ENCODE results near the gene MTERF4. TPM values are rescaled to one million over a fixed set of nuclear protein-coding genes. Genes with fewer than 3 reads are reported as not detected.

Gene MTERF4
- total RNA-seq, 2 experiments from 2014 or later = 33.2 to 36.6 TPM

DNA sequence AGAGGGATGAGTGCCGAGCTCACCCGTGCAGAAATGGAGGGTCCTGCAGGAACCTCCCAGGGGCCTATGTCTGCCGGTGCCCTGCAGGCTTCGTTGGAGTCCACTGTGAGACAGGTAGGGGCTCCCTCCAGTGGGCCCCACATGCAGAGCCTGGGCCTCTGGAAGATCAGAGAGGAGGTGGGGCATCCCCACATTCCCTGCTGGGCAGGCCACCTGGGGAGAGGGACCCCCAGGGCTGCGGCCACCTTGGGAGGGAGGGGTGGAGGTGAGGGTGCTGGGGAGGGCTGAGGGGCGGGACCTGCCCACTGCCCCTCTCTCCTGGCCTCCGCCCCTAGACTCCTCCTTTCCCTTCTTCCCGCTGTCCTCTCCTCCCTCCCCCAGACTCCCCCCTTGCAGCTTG lies 38.5 kb downstream of the MTERF4 start:
- Mint-ChIP-seq H3K9me3 (no peaks in the 10 kb centered on the region), H3K36me3 (ENCODE audit: low read depth) (no peaks in the 10 kb centered on the region), H3K4me1 (ENCODE audit: low read depth) (peaks cover 4% of the 10 kb centered on the region), H3K27ac (no peak overlapping the region), H3K4me3 (no peak overlapping the region), H3K27me3 (no peaks in the 10 kb centered on the region)
- TF ChIP-seq CTCF (IDR thresholded peaks at IDR 0.05) = no peak
- DNase-seq = no peak
- intact Hi-C loops (cut with micrococcal nuclease) = no loop called here
- ChIA-PET POLR2A (interaction anchor here (0.6 kb wide), 1 partner anchor 70 kb away, joined by 3 read pairs; no protein-coding TSS in a partner anchor), CTCF (interaction anchor here (1.1 to 1.5 kb wide), 4 partner anchors 9 to 212 kb away, joined by 3 to 4 read pairs (median 3); no protein-coding TSS in a partner anchor)
- ATAC-seq = peak; percentile 16

- Mint-ChIP-seq H3K4me1 (ENCODE audit: low read depth) (peaks cover 4% of the 10 kb centered on the region), H3K9me3 (no peaks in the 10 kb centered on the region), H3K4me3 (no peak overlapping the region), H3K36me3 (ENCODE audit: low read depth) (no peaks in the 10 kb centered on the region), H3K27me3 (no peaks in the 10 kb centered on the region), H3K27ac (no peak overlapping the region)
- DNase-seq (no peak), ATAC-seq (no peak)
- intact Hi-C loops (cut with micrococcal nuclease) = no loop called here
- no peak for TF ChIP-seq CTCF (IDR thresholded peaks at IDR 0.05)
- ChIA-PET CTCF (interaction anchor here (1.1 to 1.5 kb wide), 4 partner anchors 9 to 211 kb away, joined by 3 to 4 read pairs (median 3); no protein-coding TSS in a partner anchor), POLR2A (interaction anchor here (0.6 kb wide), 1 partner anchor 69 kb away, joined by 3 read pairs; no protein-coding TSS in a partner anchor)
Observed at GRCh38 chr2:241063093-241063551, 39.0 kb downstream of the MTERF4 start.

DNA sequence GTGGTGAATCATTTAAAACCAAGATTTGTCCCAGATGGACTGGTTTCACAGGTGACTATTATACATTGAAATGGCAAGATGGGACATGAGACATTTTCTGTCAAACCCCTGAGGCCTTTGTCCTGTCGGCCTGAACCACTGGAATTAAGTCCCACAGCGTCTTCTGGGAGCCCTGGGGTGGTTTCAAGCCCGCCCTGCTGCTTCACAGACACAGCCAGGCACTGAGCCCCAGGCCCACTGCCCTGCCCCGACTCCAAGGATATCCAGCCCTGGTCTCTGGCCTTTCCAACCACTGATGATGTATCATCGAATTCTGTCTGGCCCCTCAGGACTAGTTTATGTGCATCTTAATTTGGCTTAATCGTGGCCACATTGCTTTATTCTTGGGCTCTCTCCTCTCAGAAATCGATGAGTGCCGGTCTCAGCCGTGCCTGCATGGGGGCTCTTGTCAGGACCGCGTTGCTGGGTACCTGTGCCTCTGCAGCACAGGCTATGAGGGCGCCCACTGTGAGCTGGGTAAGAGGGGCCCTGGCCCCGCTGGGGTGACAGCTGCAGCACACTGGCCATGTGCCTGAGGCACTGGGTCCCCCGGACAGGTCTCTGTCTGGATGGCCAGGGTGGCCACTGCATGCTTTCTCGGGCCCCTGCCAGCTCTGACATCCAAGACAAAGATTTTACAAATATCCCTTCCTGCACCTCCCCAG lies 39.5 kb downstream of the MTERF4 start:
- no peak for TF ChIP-seq CTCF (IDR thresholded peaks at IDR 0.05)
- H3K9me3 Mint-ChIP-seq = no peaks in the 10 kb centered on the region
- DNase-seq (no peak), ATAC-seq (no peak)
- POLR2A ChIA-PET = no interaction called here
- peaks cover 4% of the 10 kb centered on the region for H3K4me1 Mint-ChIP-seq (ENCODE audit: low read depth)
- CTCF ChIA-PET = interaction anchor here (1.1 to 1.5 kb wide), 3 partner anchors 8 to 211 kb away, joined by 3 to 4 read pairs (median 3); no protein-coding TSS in a partner anchor
- H3K27me3 Mint-ChIP-seq = no peaks in the 10 kb centered on the region
- H3K36me3 Mint-ChIP-seq (ENCODE audit: low read depth) = no peaks in the 10 kb centered on the region
- no peak overlapping the region for H3K27ac Mint-ChIP-seq
- H3K4me3 Mint-ChIP-seq = no peak overlapping the region
- intact Hi-C loops (cut with micrococcal nuclease) = no loop called here

DNA sequence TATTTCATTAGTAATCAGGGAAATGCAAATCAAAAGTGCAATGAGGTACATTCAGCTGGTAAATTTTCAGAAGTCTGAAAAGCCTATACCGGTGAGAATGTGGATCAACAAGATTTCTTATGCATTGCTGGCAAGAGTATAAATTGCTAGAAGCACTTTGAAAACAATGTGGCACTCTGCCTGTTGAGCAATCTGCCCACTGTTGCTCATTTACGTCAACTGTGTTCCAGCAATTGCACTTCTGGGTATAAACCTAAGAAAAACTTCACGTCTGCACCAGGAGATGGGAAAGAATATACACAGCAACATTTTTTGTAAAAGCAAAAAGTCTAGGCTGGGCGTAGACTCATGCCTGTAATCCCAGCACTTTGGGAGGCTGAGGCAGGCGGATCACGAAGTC lies 40.8 kb downstream of the MTERF4 start:
- Mint-ChIP-seq H3K4me3 (no peak overlapping the region), H3K27me3 (no peaks in the 10 kb centered on the region), H3K4me1 (ENCODE audit: low read depth) (peaks cover 4% of the 10 kb centered on the region), H3K9me3 (no peaks in the 10 kb centered on the region), H3K36me3 (ENCODE audit: low read depth) (no peaks in the 10 kb centered on the region), H3K27ac (no peak overlapping the region)
- intact Hi-C loops (cut with micrococcal nuclease) = no loop called here
- POLR2A ChIA-PET = interaction anchor here (0.6 kb wide), 1 partner anchor 13 kb away, joined by 3 read pairs; no protein-coding TSS in a partner anchor
- ATAC-seq = no peak
- DNase-seq = no peak
- CTCF ChIA-PET = no interaction called here
- no peak for TF ChIP-seq CTCF (IDR thresholded peaks at IDR 0.05)

DNA sequence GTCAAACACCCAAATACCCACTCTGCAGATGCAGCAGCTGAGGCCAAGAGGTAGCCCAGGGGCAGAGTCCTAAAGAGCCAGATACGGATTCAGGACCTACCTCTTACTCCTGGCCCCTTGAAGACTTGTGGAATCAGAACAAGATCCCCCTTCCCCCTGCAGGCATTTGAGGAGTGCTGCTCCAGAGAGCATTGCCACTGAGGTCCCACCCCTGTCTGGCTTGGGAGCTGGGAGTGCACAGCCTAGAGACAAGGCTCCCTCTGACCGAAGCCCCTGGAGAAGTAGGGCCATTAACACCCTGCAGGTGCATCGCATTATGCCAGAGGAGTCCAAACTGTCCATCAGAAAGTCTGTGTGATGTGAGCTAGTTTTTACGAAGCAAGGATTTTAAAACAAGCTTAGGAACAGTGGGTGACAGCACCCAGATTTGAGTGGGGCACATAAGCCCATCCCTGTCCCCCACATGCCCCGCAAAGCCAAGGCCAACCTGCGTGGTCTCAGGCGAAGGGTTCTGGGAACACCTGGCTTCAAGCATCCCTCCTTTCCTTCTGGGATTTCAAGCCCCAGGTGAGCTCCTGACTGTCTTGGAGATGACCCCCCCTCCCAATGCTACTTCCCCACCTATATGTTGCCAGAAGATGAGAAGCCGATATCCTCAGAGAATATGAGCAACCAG lies 48.4 kb downstream of the MTERF4 start:
- Mint-ChIP-seq H3K27me3 (no peaks in the 10 kb centered on the region), H3K36me3 (ENCODE audit: low read depth) (no peaks in the 10 kb centered on the region), H3K4me3 (no peak overlapping the region), H3K27ac (no peak overlapping the region), H3K4me1 (ENCODE audit: low read depth) (no peaks in the 10 kb centered on the region), H3K9me3 (no peaks in the 10 kb centered on the region)
- CTCF ChIA-PET = interaction anchor here (1.3 kb wide), 1 partner anchor 10 kb away, joined by 4 read pairs; no protein-coding TSS in a partner anchor
- intact Hi-C loops (cut with micrococcal nuclease) = no loop called here
- TF ChIP-seq CTCF (IDR thresholded peaks at IDR 0.05) = no peak
- POLR2A ChIA-PET = no interaction called here
- no peak for ATAC-seq
- DNase-seq = no peak

Data from activated CD8-positive, alpha-beta T cell treated with anti-CD3 and anti-CD28 coated beads for 36 hours (primary cell).